HepG2 (cell line): ENCODE data around the gene TXNDC11.

Experiments used
- CTCF ChIP-seq: sonication (generic); formaldehyde crosslinking; IDR thresholded peaks from 2 replicates; pipeline ENCODE4 v1.5.0; 2020; ENCODE audit warnings: mild to moderate bottlenecking, missing genetic modification reagents, moderate library complexity
- HINFP ChIP-seq: sonication (generic); formaldehyde crosslinking; IDR thresholded peaks from 2 replicates; pipeline ENCODE4 v1.4.0; 2020; ENCODE audit warnings: low read depth, mild to moderate bottlenecking, missing genetic modification reagents
- PRDM15 ChIP-seq: sonication (generic); formaldehyde crosslinking; IDR thresholded peaks from 2 replicates; pipeline ENCODE4 v1.4.0; 2020; ENCODE audit warnings: missing genetic modification reagents

DNA sequence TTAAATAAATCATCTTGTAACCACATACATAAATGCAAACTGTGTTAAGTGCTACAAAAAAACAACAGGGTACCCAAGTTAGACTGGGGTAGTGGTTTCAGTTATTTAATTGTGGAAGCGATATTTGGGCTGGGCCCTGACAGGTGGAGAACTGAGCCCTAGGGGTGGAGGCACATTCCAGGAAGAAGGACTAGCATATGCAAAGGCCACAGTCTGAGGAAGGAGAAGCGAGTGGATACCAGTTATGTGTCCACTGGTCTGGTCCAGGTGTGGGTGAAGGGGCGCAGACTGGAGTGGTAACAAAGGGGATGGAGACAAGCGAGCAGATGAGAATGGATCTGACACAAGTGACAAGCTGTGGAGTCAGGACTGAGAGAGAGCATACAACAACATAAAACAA is 22.9 kb downstream of the TXNDC11 start:
- TF ChIP-seq CTCF (CRISPR knock-in tag) (no peak), PRDM15 (CRISPR knock-in tag) (no peak), HINFP (CRISPR knock-in tag) (no peak)
